ENCODE data around the gene UBE2E1. TPM values are rescaled to one million over a fixed set of nuclear protein-coding genes. Genes with fewer than 3 reads are reported as not detected.

The UBE2E1 gene
- total RNA-seq, 4 donors from 2014 or later: 89.4 to 153 (median 121) TPM

GRCh38 chr3:23894254-23895061 lies 88.7 kb downstream of the UBE2E1 start:
- Histone ChIP-seq H3K4me1 (peaks cover 0 to 2% (median 0%) of the 10 kb centered on the region in 3 donors), H3K27ac (no peak overlapping the region), H3K4me3 (no peak overlapping the region), H3K36me3 (peaks cover 0 to 51% of the 10 kb centered on the region in 2 donors), H3K9me3 (no peaks in the 10 kb centered on the region), H3K27me3 (no peaks in the 10 kb centered on the region)
- ATAC-seq: no peak
- no peak for TF ChIP-seq EP300 (IDR thresholded peaks at IDR 0.05)
- no peak for TF ChIP-seq POLR2A (IDR thresholded peaks at IDR 0.05)
- TF ChIP-seq CTCF (IDR thresholded peaks at IDR 0.05): no peak
- TF ChIP-seq POLR2AphosphoS5 (IDR thresholded peaks at IDR 0.05): no peak
- 83 to 94% methylated on average over 7 to 8 of the region's 8 CpGs for WGBS, 2 donors (ENCODE audit: low coverage in 1 of 2)

- TF ChIP-seq CTCF (IDR thresholded peaks at IDR 0.05) (no peak), POLR2A (IDR thresholded peaks at IDR 0.05) (no peak), EP300 (IDR thresholded peaks at IDR 0.05) (no peak), POLR2AphosphoS5 (IDR thresholded peaks at IDR 0.05) (no peak)
- 89 to 97% methylated on average over 1 to 4 of the region's 4 CpGs for WGBS, 2 donors (ENCODE audit: low coverage in 1 of 2)
Measured at GRCh38 chr3:23895181-23895580, 89.4 kb downstream of the UBE2E1 start.

GRCh38 chr3:23900744-23901143 lies 95.0 kb downstream of the UBE2E1 start:
- Histone ChIP-seq H3K9me3 (no peaks in the 10 kb centered on the region), H3K4me1 (no peaks in the 10 kb centered on the region), H3K27ac (no peak overlapping the region), H3K27me3 (no peaks in the 10 kb centered on the region), H3K4me3 (no peak overlapping the region), H3K36me3 (peaks cover 0 to 75% of the 10 kb centered on the region in 2 donors)
- ATAC-seq: no peak
- 46 to 69% methylated on average over 6 of the region's 6 CpGs for WGBS, 2 donors (ENCODE audit: low coverage in 1 of 2)
- TF ChIP-seq EP300 (IDR thresholded peaks at IDR 0.05) (no peak), POLR2AphosphoS5 (IDR thresholded peaks at IDR 0.05) (no peak), CTCF (IDR thresholded peaks at IDR 0.05) (no peak), POLR2A (IDR thresholded peaks at IDR 0.05) (no peak)

More at GRCh38 chr3:23895181-23895580, 89.4 kb downstream of the UBE2E1 start:
- Histone ChIP-seq H3K36me3 (peaks cover 0 to 55% of the 10 kb centered on the region in 2 donors), H3K9me3 (no peaks in the 10 kb centered on the region), H3K4me1 (no peaks in the 10 kb centered on the region), H3K27me3 (no peaks in the 10 kb centered on the region), H3K4me3 (no peak overlapping the region), H3K27ac (no peak overlapping the region)
- no peak for ATAC-seq

- no peaks in the 10 kb centered on the region for H3K27me3 ChIP-seq
- H3K4me3 ChIP-seq: no peak overlapping the region
- H3K27ac ChIP-seq: no peak overlapping the region
- H3K36me3 ChIP-seq: peaks cover 0 to 71% of the 10 kb centered on the region in 2 donors
- TF ChIP-seq POLR2A (IDR thresholded peaks at IDR 0.05): no peak
- no peak for TF ChIP-seq CTCF (IDR thresholded peaks at IDR 0.05)
- TF ChIP-seq EP300 (IDR thresholded peaks at IDR 0.05): no peak
- no peaks in the 10 kb centered on the region for H3K4me1 ChIP-seq
- ATAC-seq: no peak
- no peaks in the 10 kb centered on the region for H3K9me3 ChIP-seq
Measured at GRCh38 chr3:23904545-23904944, 98.8 kb downstream of the UBE2E1 start.

GRCh38 chr3:23909341-23909740 lies 103.6 kb downstream of the UBE2E1 start:
- H3K9me3 ChIP-seq: no peaks in the 10 kb centered on the region
- H3K4me3 ChIP-seq: no peak overlapping the region
- no peak for ATAC-seq
- no peak for TF ChIP-seq POLR2AphosphoS5 (IDR thresholded peaks at IDR 0.05)
- no peak for TF ChIP-seq EP300 (IDR thresholded peaks at IDR 0.05)
- no peak for TF ChIP-seq CTCF (IDR thresholded peaks at IDR 0.05)
- no peak for TF ChIP-seq POLR2A (IDR thresholded peaks at IDR 0.05)
- H3K27me3 ChIP-seq: no peaks in the 10 kb centered on the region
- WGBS, 2 donors (ENCODE audit: low coverage in 1 of 2): 90 to 92% methylated on average over 6 to 7 of the region's 7 CpGs
- peaks cover 0 to 9% (median 0%) of the 10 kb centered on the region in 3 donors for H3K4me1 ChIP-seq
- H3K27ac ChIP-seq: no peak overlapping the region
- peaks cover 0 to 49% of the 10 kb centered on the region in 2 donors for H3K36me3 ChIP-seq

Data from gastroesophageal sphincter (tissue), 4 donors.